GM18909 (cell line): ENCODE measurements around the gene SPINDOC.
"Not testable (repeated sequence)": the region's sequence is repeated elsewhere in the genome, so short reads cannot be mapped to it uniquely, and the experiment has no call there.

Experiments used
- ATAC-seq: cut with Tn5 transposase; IDR thresholded peaks from one replicate; pipeline ENCODE4 v1.9.1; 2021; ENCODE audit warnings: mild to moderate bottlenecking; ENCODE audit not compliant: unreplicated experiment, poor library complexity

SPINDOC gene

DNA sequence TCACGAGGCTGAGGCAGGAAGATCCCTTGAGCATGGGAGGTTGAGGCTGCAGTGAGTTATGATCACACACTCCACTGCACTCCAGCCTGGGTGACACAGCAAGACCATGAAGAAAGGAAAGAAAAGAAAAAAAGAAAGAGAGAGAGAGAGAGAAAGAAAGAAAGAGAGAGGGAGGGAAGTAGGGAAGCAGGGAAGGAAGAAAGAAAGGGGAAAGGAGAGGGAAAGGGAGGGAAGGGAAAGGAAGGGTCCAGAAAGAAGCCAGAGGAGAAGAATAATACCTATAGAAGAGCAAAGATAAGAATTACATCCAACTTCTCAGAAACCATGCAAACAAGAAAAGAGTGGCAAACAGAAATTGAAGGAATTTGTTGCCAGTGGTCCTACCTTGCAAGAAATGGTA lies 27.4 kb upstream of the SPINDOC start:
- no peak for ATAC-seq

GRCh38 chr11:63791495-63792167 lies 21.6 kb upstream of the SPINDOC start:
- no peak for ATAC-seq

DNA sequence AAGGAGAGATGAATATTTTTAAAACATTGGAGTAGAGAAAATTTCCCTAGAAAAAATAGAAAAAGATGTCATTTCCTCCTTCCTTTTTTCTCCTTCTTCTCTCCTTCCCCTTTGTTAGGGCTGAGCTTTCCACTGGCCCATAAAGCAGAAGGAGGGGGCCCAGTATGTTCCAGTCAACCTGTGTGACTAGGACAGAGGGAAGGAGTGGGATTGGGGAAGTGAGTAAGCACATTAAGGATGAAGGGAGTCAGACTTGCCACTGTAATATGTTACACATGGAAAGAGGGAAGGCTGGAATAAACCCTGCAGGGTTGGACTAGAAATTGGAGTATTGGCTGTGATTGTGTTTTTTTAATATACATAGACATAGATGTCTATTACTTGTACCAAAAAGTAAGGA lies 20.1 kb upstream of the SPINDOC start:
- ATAC-seq, result no peak

DNA sequence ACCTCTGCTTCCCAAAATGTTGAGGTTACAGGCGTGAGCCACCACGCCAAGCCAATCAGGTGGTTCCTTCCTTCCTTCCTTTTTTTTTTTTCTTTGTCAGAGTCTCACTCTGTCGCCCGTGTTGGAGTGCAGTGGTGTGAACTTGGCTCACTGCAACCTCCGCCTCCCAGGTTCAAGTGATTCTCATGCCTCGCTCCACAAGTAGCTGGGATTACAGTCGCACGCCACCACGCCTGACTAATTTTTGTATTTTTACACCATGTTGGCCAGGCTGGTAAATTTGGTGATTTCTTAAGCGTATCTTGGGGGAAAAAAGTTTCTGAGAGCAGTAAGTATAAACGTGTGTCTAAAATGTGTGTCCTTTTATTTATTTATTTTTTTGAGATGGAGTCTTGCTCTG lies 18.2 kb upstream of the SPINDOC start:
- no peak for ATAC-seq

- no peak for ATAC-seq
Measured at GRCh38 chr11:63800921-63801320, 12.3 kb upstream of the SPINDOC start.

- no peak for ATAC-seq
Measured at GRCh38 chr11:63802637-63803414, 10.4 kb upstream of the SPINDOC start.

GRCh38 chr11:63804259-63804658 lies 9.0 kb upstream of the SPINDOC start:
- no peak for ATAC-seq

GRCh38 chr11:63805844-63806415 lies 7.3 kb upstream of the SPINDOC start:
- no peak for ATAC-seq

DNA sequence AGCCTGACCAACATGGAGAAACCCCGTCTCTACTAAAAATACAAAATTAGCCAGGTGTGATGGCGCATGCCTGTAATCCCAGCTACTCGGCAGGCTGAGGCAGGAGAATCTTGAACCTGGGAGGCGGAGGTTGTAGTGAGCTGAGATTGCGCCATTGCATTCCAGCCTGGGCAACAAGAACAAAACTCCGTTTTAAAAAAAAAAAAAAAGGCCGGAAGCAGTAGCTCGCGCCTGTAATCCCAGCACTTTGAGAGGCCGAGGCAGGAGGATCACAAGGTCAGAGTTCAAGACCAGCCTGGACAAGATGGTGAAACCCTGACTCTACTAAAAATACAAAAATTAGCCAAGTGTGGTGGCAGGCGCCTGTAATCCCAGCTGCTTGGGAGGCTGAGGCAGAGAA lies 2.9 kb upstream of the SPINDOC start:
- not testable (repeated sequence) for ATAC-seq

DNA sequence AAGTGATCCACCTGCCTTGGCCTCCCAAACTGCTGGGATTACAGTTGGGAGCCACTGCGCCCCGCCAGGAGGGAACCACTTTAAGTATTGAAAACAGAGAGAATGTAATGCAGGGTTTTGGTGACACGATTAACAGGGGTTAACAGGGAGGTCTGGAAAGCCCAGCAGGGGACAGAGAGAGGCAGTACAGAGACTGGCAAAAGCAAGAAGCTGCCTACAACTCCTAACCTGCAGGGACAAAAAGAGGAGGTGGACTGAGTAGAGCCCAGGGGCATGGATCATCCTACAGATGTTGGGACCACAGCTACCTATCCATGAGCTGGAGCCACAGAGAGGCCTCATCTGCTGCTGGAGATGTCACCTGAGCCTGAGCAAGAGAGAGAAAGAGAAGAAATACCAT lies 1.7 kb upstream of the SPINDOC start:
- no peak for ATAC-seq

DNA sequence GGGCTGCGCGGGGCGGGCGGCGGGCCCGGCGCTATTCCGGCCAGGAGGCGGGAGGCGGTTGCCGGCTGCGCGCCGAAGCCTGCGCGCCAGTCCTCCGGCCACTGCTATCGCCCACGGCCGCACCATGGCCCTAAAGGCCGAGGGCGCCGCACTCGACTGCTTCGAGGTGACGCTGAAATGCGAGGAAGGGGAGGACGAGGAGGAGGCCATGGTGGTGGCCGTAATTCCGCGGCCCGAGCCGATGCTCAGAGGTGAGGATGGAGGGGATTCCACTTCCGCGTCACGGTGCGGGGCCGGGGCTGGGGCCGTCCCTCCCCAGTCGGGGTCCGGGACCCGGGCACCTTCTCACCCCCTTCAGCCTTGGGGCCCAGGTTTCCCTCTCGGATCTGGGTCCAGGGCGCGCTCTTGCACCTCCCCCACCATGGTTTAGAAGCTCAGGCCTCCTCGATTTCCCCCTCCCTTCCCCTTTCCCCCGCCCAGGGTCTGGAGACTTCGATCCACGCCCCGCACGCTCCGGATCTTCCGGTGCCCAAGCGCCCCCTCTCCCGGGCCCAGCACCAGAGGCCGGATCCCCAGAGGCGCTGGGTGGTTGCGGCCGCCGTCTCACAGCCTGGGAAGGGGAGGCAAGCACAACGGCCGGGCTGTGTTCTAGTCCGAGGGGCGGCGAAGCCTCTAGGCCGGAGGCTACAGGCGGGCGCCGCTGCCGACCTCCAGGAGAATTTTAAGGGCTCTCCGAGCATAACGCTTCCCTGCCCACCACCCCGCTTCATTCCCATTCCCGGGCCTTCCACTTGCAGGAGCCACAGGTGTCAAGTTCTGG lies 517 bp downstream of the SPINDOC start:
- ATAC-seq, result peak; percentile 42

- ATAC-seq, result no peak
Measured at GRCh38 chr11:63814383-63814736, 1.1 kb downstream of the SPINDOC start.

DNA sequence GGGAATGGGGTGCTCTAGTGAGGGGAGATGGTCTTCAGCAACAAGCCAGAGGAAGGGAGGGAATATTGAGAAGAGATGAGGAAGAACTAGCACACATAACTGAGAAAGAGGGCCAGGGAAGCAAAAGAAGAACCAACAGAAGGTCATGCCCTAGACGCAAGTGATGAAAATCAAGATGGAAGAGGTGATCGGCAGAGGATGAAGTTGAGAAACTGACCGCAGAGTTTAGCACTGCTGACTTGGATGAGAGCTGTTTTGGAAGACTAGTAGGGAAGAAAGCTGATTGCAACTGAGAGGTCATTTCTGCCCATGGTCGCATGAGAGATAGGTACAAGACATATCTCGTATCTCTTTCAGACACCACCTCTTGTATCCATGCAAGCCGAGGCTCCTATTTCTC lies 2.9 kb downstream of the SPINDOC start:
- no peak for ATAC-seq

DNA sequence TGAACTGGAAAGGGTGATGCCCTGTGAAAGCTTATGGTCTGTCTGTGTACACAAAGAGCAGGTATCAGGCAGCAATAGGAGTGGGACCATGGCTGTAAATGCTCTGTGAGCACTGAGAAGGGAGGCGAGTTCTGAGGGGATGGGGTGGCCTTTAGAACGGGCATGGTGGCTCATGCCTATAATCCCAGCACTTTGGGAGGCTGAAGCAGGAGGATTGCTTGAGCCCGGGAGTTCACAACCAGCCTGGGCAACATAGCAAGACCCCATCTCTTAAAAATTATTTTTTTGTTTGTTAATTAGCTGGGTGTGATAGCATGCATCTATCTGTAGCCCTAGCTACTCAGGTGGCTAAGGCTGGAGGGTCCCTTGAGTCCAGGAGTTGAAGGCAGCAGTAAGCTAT lies 3.5 kb downstream of the SPINDOC start:
- ATAC-seq, result no peak

DNA sequence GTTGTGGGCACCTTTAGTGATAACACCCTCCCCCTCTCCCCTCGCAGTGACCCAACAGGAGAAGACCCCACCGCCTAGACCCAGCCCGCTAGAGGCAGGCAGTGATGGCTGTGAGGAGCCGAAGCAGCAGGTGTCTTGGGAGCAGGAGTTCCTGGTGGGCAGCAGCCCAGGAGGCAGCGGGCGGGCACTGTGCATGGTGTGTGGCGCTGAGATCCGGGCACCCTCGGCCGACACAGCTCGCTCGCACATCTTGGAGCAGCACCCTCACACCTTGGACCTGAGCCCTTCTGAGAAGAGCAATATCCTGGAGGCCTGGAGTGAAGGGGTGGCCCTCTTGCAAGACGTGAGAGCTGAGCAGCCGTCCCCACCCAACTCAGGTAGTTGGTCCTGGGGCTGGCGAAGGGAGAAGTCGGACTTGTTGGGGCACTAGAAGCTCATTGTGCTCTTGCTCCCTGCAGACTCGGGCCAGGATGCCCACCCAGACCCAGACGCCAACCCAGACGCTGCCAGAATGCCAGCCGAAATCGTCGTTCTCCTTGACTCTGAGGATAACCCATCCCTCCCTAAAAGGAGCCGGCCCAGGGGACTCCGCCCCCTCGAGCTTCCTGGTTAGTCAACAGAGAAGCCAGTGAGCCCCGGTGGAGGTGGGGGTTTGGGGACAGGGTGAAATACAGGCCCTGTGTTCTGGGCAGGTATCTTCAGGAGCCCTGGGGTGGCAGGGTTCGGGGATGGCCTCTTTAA lies 4.7 kb downstream of the SPINDOC start:
- no peak for ATAC-seq

GRCh38 chr11:63818609-63819008 lies 5.4 kb downstream of the SPINDOC start:
- ATAC-seq, result no peak

DNA sequence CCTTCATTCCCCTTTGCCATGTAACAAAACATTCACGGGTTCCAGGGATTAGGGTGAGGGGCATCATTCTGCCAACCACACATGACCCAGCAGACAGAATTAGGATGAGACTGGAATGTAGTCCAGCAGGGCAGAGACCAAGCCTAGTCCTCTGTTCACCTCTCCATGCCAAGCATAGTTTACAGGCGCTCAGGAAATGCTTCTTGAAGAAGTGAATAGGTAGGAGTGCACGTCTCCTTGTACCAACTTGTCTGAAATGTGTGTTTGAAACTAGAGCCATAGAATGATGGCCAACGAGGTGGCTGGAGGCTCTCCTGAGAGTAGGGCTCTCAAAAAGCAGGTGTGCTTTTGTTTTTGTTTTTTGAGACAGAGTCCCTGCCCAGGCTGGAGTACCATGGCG lies 8.2 kb downstream of the SPINDOC start:
- no peak for ATAC-seq

DNA sequence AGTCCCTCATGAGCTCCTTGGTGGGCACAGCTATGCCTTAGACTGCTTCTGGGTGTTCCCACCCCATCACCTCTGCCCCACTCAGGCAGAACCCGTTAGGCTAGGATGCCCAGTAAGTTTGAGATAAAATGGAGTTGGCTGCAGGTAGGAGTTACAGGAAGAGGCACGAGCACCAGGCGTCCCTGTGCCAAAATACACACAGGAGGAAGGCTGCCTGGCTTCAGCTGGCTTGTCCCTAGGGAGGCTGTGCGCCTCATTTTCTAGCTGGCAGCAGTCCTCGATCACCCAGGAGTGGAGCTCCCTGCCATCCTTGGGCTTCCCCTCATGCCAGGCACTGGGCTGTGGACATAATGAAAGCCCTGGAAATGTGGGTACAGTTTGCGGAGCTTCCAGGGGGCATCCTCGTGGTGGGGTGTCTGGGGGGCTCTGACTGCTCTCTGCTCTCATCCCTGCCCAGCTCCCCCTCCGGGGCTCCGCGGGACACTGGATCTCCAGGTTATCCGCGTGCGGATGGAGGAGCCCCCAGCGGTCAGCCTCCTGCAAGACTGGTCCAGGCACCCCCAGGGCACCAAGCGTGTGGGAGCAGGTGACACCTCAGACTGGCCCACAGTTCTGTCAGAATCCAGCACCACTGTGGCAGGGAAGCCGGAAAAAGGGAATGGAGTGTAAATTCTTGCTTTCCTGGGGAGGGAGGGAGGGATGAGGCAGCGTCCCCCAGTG lies 13.4 kb downstream of the SPINDOC start:
- no peak for ATAC-seq

- no peak for ATAC-seq
Measured at GRCh38 chr11:63829823-63830489, 16.7 kb downstream of the SPINDOC start.
